GM23338 (cell line): ENCODE data around the gene LMOD3.

Experiments
- CTCF ChIP-seq, 2 experiments: fragments of 200-600 bp in 1 of 2; sonication (generic) in 1 of 2; conservative IDR thresholded peaks; 2 replicates each; pipeline versions ENCODE4 v1.5.1 to v1.6.1; 2016 to 2017; ENCODE audit warnings: antibody characterized with exemption in 2 of 2, low read depth in 2 of 2, mild to moderate bottlenecking in 2 of 2, moderate library complexity in 1 of 2
- ETS1 ChIP-seq: IDR thresholded peaks from 2 replicates; pipeline ENCODE4 v1.6.1; 2016; ENCODE audit warnings: antibody characterized with exemption
- EZH2 ChIP-seq: fragments of 200-600 bp; sonication (generic); IDR thresholded peaks from one replicate; pipeline ENCODE4 v1.8.0; 2017; ENCODE audit warnings: antibody characterized with exemption, mild to moderate bottlenecking, low read depth; ENCODE audit not compliant: unreplicated experiment
- EZH2phosphoT487 ChIP-seq: fragments of 200-600 bp; sonication (generic); IDR thresholded peaks from one replicate; pipeline ENCODE4 v1.8.1; 2018; ENCODE audit warnings: antibody characterized with exemption; ENCODE audit not compliant: unreplicated experiment
- JUNB ChIP-seq: IDR thresholded peaks from one replicate; pipeline ENCODE4 v1.6.1; 2016; ENCODE audit warnings: antibody characterized with exemption; ENCODE audit not compliant: unreplicated experiment
- NANOG ChIP-seq: IDR thresholded peaks from 2 replicates; pipeline ENCODE4 v1.6.1; 2016; ENCODE audit warnings: antibody characterized with exemption, borderline replicate concordance
- POLR2AphosphoS5 ChIP-seq: IDR thresholded peaks from 2 replicates; pipeline ENCODE4 v1.6.1; 2016; ENCODE audit warnings: antibody characterized with exemption, low read depth
- REST ChIP-seq: IDR thresholded peaks from one replicate; pipeline ENCODE4 v1.6.1; 2018; ENCODE audit warnings: antibody characterized with exemption; ENCODE audit not compliant: unreplicated experiment
- STAT1 ChIP-seq: IDR thresholded peaks from one replicate; pipeline ENCODE4 v1.6.1; 2016; ENCODE audit warnings: antibody characterized with exemption; ENCODE audit not compliant: unreplicated experiment

- TF ChIP-seq CTCF (conservative IDR thresholded peaks at IDR 0.05; ENCODE audit: low read depth in 2 of 2): no peak
- no peak for TF ChIP-seq EZH2
- no peak for TF ChIP-seq POLR2AphosphoS5
- TF ChIP-seq REST: no peak
- TF ChIP-seq EZH2phosphoT487: no peak
- no peak for TF ChIP-seq NANOG
- no peak for TF ChIP-seq JUNB
- no peak for TF ChIP-seq STAT1
- no peak for TF ChIP-seq ETS1
Measured at GRCh38 chr3:69081583-69082262, 40.7 kb downstream of the LMOD3 start.
